ENCODE results near the gene MLYCD.

- TF ChIP-seq CTCF (conservative IDR thresholded peaks at IDR 0.05; ENCODE audit: low read depth, low read length) (no peak), EZH2 (IDR thresholded peaks at IDR 0.05; ENCODE audit: borderline replicate concordance, low read depth, low read length, poor library complexity, severe bottlenecking) (no peak)
Observed at GRCh38 chr16:83951544-83951943, 52.6 kb downstream of the MLYCD start.

Data from A673 (cell line).